Activated naive CD4-positive, alpha-beta T cell treated with anti-CD3 and anti-CD28 coated beads, Interleukin-2, amount 10 ng/mL, durations not matched to agents 7 days and 5 days (primary cell): ENCODE measurements around the gene SLAMF6.
"Not testable (repeated sequence)": the region's sequence is repeated elsewhere in the genome, so short reads cannot be mapped to it uniquely, and the experiment has no call there.

Experiments
- CTCF ChIA-PET: fragments of 350-600 bp; sonication (Branson Sonifier 250); formaldehyde crosslinking; loops from one replicate; lab custom pipeline; 2021; ENCODE audit warnings: antibody characterized with exemption; lab: Charles Lee
- DNase-seq: peaks from one replicate; pipeline ENCODE4 v3.0.0-alpha.2; 2020
- H3K27ac Mint-ChIP-seq: one replicate; pipeline ENCODE4 v1.8.0; 2021; ENCODE audit warnings: mild to moderate bottlenecking, moderate library complexity, mixed read lengths
- H3K27me3 Mint-ChIP-seq: one replicate; pipeline ENCODE4 v1.8.0; 2021; ENCODE audit warnings: mild to moderate bottlenecking, mixed read lengths
- H3K36me3 Mint-ChIP-seq: one replicate; pipeline ENCODE4 v1.8.0; 2021; ENCODE audit warnings: mixed read lengths
- H3K4me1 Mint-ChIP-seq: one replicate; pipeline ENCODE4 v1.8.0; 2021; ENCODE audit warnings: mixed read lengths
- H3K4me3 Mint-ChIP-seq: one replicate; pipeline ENCODE4 v1.8.0; 2021; ENCODE audit warnings: mild to moderate bottlenecking, moderate library complexity, mixed read lengths
- H3K9me3 Mint-ChIP-seq: one replicate; pipeline ENCODE4 v1.8.0; 2021; ENCODE audit warnings: mixed read lengths

Gene SLAMF6

DNA sequence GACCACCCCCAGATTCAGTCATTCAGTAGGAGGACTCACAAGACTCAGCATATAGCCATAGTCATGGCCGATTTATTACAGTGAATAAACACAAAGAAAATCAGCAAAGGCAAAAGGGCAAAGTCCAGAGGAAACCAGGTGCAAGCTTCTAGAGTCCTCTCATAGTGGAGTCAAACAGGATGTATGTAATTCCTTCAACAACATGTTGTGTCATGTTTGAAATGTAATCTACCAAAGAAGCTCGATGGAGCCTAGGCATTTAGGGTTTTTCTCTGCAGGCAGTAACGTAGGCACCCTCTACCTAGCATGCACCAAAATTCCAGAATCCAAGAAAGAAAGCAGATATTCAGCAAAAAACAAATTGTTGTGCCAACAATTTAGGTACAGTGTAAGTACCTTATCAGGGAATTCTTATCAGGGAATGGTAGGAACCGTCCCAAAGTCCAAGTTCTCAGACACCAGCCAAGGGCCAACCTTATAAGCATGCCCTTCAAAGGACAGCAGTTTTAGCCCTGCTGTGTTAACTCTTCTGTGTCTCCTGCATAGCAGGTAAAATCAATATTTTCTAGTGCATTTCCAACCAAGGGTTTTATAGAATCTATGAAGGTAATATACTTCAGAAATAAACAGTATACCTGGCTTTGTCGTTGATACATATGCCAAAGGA lies 16.1 kb upstream of the SLAMF6 start:
- H3K9me3 Mint-ChIP-seq = peaks cover 22% of the 10 kb centered on the region
- peak overlapping the region; percentile 91 for H3K27ac Mint-ChIP-seq
- H3K4me3 Mint-ChIP-seq = no peak overlapping the region

DNA sequence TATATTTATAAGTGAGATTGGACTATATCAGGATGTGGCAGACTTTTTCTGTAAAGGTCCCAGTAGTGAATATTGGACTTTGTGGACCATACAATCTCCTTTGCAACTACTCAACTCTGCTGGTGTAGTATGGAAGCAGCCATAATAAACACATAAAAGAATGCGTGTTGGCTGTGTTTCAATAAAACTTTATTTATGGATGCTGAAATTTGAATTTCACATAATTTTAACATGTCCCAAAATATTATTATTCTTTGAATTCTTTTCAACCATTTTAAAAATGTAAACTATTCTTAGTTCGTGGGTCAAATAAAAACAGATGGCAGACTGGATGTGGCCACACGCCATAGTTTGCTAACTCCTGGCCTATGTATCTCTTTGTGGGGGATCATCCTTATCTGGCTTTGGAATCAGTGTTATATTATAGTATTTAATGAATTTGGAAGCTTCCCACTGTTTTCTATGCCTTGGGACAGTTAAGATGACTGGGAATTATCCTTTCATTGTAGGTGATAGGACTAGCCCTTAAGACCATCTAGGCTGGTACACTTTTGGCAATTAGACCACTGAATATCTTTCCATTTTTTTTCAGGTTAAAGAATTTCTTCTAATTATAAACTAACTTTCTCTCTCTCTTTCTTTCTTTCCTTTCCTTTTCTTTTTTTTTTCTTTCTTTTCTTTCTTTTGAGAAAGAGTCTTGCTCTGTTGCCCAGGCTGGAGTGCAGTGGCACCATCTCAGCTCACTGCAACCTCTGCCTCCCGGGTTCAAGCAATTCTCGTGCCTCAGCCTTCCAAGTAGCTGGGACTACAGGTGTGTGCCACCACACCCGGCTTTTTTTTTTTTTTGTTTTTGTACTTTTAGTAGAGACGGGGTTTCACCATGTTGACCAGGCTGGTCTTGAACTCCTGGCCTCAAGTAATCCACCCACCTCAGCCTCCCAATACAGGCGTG lies 14.9 kb upstream of the SLAMF6 start:
- peaks cover 28% of the 10 kb centered on the region for H3K9me3 Mint-ChIP-seq
- DNase-seq = no peak
- no peak overlapping the region for H3K4me3 Mint-ChIP-seq
- peaks cover 37% of the 10 kb centered on the region for H3K4me1 Mint-ChIP-seq
- peaks cover 21% of the 10 kb centered on the region for H3K36me3 Mint-ChIP-seq
- CTCF ChIA-PET = interaction anchor here (18.8 kb wide), 1 partner anchor 71 kb away, joined by 308 read pairs; no protein-coding TSS in a partner anchor
- no peak overlapping the region for H3K27ac Mint-ChIP-seq
- no peaks in the 10 kb centered on the region for H3K27me3 Mint-ChIP-seq

More for the DNA sequence above, 16.1 kb upstream of the SLAMF6 start:
- Mint-ChIP-seq H3K36me3 (peaks cover 20% of the 10 kb centered on the region), H3K4me1 (peaks cover 42% of the 10 kb centered on the region), H3K27me3 (no peaks in the 10 kb centered on the region)
- CTCF ChIA-PET = interaction anchor here (0.9 to 18.8 kb wide), 6 partner anchors 11 to 110 kb away, joined by 4 to 308 read pairs (median 6); no protein-coding TSS in a partner anchor
- no peak for DNase-seq

DNA sequence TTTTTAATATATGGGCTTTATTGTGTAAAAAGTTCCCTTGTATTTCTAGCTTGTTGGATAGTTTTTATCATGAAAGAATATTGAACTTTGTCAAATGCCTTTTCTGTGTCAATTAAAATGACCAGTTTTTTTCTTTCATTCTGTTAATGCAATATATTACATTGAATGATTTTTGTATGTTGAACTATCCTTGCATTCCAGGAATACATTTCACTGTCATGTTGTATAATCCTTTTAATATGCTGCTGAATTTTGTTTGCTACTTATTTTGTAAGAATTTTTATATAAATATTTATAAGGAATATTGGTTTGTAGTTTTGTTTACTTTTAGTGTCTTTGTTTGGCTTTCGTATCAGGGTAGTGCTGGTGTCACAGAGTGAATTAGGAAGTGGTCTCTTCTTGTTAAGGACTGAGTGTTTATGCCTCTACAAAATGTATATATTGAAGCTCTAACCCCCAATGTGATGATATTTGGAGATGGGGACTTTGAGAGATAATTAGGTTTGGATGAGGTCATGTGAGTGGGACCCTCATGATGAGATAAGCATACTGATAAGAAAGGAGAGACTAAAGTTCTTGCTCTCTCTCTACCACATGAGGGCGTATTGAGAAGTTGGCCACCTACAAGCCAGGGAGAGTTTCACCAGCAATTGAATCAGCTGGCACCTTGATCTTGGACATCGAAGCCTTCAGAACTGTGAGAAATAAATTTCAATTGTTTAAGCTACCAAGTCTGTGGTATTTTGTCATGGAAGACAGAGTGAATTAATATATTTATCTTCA lies 12.0 kb upstream of the SLAMF6 start:
- DNase-seq = no peak
- Mint-ChIP-seq H3K27me3 (no peaks in the 10 kb centered on the region), H3K27ac (no peak overlapping the region), H3K4me3 (no peak overlapping the region), H3K36me3 (peaks cover 21% of the 10 kb centered on the region), H3K4me1 (peaks cover 19% of the 10 kb centered on the region), H3K9me3 (peaks cover 33% of the 10 kb centered on the region)
- CTCF ChIA-PET = interaction anchor here (0.7 to 2.2 kb wide), 3 partner anchors 12 to 42 kb away, joined by 3 to 8 read pairs (median 4); partner anchors contain the start of gene SLAMF6

DNA sequence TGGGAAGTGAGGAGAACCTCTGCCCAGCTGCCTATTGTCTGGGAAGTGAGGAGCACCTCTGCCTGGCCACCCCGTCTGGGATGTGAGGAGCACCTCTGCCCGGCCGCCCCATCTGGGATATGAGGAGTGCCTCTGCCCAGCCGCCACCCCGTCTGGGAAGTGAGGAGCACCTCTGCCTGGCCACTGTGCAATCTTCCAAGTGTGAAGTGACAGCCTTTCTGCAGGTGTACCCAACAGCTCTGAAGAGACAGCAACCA lies 9.4 kb upstream of the SLAMF6 start:
- not testable (repeated sequence) for DNase-seq, H3K4me3 Mint-ChIP-seq
- peaks cover 42% of the 10 kb centered on the region for H3K9me3 Mint-ChIP-seq

DNA sequence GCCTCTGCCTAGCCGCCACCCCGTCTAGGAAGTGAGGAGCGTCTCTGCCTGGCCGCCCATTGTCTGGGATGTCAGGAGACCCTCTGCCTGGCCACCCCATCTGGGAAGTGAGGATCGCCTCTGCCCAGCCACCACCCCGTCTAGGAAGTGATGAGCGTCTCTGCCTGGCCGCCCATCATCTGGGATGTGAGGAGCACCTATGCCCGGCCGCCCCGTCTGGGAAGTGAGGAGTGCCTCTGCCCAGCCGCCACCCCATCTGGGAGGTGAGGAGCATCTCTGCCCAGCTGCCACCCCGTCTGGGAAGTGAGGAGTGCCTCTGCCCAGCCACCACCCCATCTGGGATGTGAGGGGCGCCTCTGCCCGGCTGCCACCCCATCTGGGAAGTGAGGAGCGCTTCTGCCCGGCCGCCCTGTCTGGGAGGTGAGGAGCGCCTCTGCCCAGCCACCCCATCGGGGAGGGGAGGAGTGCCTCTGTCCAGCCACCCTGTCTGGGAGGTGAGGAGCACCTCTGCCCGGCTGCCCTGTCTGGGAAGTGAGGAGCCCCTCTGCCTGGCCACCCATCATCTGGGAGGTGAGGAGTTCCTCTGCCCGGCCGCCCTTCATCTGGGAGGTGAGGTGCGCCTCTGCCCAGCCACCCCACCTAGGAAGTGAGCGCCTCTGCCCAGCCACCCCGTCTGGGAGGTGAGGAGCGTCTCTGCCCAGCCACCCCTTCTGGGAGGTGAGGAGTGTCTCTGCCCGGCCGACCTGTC lies 8.9 kb upstream of the SLAMF6 start:
- DNase-seq, H3K4me3 Mint-ChIP-seq, H3K27me3 Mint-ChIP-seq, CTCF ChIA-PET, H3K27ac Mint-ChIP-seq: not testable (repeated sequence)
- Mint-ChIP-seq H3K4me1 (peaks cover 14% of the 10 kb centered on the region), H3K9me3 (peaks cover 47% of the 10 kb centered on the region), H3K36me3 (peaks cover 26% of the 10 kb centered on the region)

More for the DNA sequence above, 9.4 kb upstream of the SLAMF6 start:
- H3K27me3 Mint-ChIP-seq, H3K27ac Mint-ChIP-seq, CTCF ChIA-PET: not testable (repeated sequence)
- peaks cover 24% of the 10 kb centered on the region for H3K36me3 Mint-ChIP-seq
- peaks cover 14% of the 10 kb centered on the region for H3K4me1 Mint-ChIP-seq

DNA sequence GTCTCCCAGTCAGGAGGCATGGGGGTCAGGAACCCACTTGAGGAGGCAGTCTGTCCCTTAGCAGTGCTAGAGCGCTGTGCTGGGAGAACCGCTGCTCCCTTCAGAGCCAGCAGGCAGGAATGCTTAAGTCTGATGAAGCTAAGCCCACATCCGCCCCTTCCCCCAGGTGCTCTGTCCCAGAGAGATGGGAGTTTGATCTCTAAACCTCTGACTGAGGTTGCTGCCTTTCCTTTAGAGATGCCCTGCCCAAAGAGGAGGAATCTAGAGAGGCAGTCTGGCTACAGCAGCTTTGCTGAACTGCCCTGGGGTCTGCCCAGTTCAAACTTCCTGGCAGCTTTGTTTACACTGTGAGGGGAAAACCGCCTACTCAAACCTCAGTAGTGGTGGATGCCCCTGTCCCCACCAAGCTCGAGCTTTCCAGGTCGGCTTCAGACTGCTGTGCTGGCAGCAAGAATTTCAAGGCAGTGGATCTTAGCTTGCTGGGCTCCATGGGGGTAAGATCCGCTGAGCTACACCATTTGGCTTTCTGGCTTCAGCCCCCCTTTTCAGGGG lies 6.4 kb upstream of the SLAMF6 start:
- not testable (repeated sequence) for H3K27ac Mint-ChIP-seq, H3K4me3 Mint-ChIP-seq, H3K27me3 Mint-ChIP-seq, DNase-seq
- H3K36me3 Mint-ChIP-seq = peaks cover 27% of the 10 kb centered on the region
- peaks cover 46% of the 10 kb centered on the region for H3K9me3 Mint-ChIP-seq
- H3K4me1 Mint-ChIP-seq = peaks cover 19% of the 10 kb centered on the region
- CTCF ChIA-PET = interaction anchor here (1.0 to 2.6 kb wide), 4 partner anchors 12 to 101 kb away, joined by 3 to 8 read pairs (median 4); no protein-coding TSS in a partner anchor

DNA sequence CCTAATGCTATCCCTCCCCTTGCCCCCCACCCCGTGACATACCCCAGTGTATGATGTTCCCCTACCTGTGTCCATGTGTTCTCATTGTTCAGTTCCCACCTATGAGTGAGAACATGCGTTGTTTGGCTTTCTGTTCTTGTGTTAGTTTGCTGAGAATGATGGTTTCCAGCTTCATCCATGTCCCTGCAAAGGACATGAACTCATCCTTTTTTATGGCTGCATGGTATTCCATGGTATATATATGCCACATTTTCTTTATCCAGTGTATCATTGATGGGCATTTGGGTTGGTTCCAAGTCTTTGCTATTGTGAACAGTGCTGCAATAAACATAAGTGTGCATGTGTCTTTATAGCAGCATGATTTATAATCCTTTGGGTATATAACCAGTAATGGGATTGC lies 734 bp upstream of the SLAMF6 start:
- H3K27ac Mint-ChIP-seq = peak overlapping the region; percentile 43
- CTCF ChIA-PET = interaction anchor here (0.7 to 1.8 kb wide), 6 partner anchors 11 to 87 kb away, joined by 3 to 8 read pairs (median 4); no protein-coding TSS in a partner anchor
- peak overlapping the region; percentile 55 for H3K4me3 Mint-ChIP-seq
- not testable (repeated sequence) for DNase-seq, H3K27me3 Mint-ChIP-seq
- H3K4me1 Mint-ChIP-seq = peaks cover 56% of the 10 kb centered on the region
- H3K36me3 Mint-ChIP-seq = peaks cover 31% of the 10 kb centered on the region
- peaks cover 34% of the 10 kb centered on the region for H3K9me3 Mint-ChIP-seq

DNA sequence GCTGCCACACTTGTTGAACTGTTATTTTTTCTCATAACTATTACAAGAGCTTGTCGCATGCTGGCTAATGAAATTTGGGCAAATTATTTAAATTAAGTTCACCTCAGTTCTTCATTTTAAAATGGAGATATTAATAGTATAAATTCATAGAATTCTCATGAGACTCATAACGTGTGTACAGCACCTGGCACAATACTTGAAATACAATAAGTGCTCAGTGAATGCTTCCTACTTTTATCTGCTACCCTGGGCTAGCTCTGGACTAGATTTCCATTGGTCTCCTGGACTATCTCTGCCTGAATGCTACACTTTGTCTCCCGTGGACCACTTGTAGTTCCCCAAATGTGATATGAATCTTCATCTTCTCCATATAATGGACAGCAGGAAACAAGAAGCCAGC lies 919 bp downstream of the SLAMF6 start:
- Mint-ChIP-seq H3K4me3 (peak overlapping the region; percentile 84), H3K27me3 (no peaks in the 10 kb centered on the region), H3K9me3 (peaks cover 28% of the 10 kb centered on the region), H3K4me1 (peaks cover 70% of the 10 kb centered on the region), H3K36me3 (peaks cover 39% of the 10 kb centered on the region), H3K27ac (peak overlapping the region; percentile 95)
- CTCF ChIA-PET = interaction anchor here (0.8 to 1.8 kb wide), 4 partner anchors 9 to 94 kb away, joined by 3 to 6 read pairs (median 4); no protein-coding TSS in a partner anchor
- no peak for DNase-seq

DNA sequence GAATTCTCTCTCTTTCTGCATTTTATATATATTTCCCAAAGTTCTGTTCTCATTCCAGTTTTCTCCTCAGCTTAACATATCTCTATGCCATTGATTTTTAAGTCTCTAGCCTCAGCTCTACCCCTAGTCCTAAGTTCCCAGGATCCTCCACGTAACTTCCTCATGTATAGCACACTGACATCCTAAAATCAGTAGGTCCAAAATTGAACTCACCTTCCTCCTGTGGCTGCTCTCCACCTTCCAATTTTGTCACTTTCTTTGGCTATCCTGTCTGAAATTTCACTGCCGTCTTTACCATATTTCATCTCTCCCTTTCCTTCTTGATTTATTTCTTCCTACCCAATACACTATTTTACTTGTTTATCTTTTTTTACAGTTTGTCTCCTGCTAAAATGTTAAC lies 1.5 kb downstream of the SLAMF6 start:
- Mint-ChIP-seq H3K27me3 (no peaks in the 10 kb centered on the region), H3K36me3 (peaks cover 39% of the 10 kb centered on the region), H3K4me3 (peak overlapping the region; percentile 84), H3K27ac (peak overlapping the region; percentile 95), H3K9me3 (peaks cover 28% of the 10 kb centered on the region), H3K4me1 (peaks cover 76% of the 10 kb centered on the region)
- CTCF ChIA-PET = no interaction called here
- DNase-seq = no peak

DNA sequence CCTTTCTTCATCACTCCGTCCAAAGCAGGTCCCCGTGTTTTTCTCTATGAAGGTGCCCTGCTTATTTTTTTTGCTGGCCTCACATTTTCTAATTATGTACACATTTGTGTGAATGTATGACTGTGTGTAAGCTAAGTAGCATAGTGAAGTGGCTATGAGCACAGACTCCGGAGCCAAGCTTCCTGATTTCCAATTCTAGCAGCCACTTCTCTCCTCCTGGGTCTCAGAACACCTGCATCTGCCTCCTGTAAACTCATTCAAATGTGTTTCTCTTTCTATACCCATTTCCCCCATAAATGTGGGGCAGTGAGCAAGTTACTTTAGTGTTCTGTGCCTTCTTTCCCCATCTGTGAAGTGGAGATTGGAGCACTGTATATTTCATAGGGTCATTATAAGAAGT lies 2.1 kb downstream of the SLAMF6 start:
- Mint-ChIP-seq H3K27me3 (no peaks in the 10 kb centered on the region), H3K9me3 (peaks cover 29% of the 10 kb centered on the region), H3K4me1 (peaks cover 81% of the 10 kb centered on the region), H3K27ac (peak overlapping the region; percentile 95), H3K4me3 (peak overlapping the region; percentile 84), H3K36me3 (peaks cover 39% of the 10 kb centered on the region)
- CTCF ChIA-PET = no interaction called here
- no peak for DNase-seq

DNA sequence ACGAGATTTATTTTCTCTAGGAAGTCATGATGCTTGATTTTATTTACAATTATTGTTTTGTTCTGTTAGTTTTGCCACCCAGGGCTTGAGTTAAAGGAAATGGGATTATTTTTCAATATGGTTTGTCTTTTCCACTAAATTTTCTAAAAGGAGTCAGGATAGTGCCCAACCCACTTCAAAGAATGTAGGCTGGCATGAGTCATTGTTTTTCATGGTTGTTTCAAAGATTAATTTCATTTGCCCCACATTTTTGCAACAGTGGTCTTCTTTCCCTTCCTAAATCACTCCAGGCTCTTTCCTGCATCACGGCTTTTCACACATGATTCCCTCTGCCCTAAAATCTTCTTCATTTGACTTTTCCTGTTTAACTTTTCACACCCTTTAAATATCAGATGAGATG lies 2.5 kb downstream of the SLAMF6 start:
- CTCF ChIA-PET = interaction anchor here (1.0 to 1.3 kb wide), 2 partner anchors 8 to 86 kb away, joined by 3 to 4 read pairs; no protein-coding TSS in a partner anchor
- H3K9me3 Mint-ChIP-seq = peaks cover 31% of the 10 kb centered on the region

DNA sequence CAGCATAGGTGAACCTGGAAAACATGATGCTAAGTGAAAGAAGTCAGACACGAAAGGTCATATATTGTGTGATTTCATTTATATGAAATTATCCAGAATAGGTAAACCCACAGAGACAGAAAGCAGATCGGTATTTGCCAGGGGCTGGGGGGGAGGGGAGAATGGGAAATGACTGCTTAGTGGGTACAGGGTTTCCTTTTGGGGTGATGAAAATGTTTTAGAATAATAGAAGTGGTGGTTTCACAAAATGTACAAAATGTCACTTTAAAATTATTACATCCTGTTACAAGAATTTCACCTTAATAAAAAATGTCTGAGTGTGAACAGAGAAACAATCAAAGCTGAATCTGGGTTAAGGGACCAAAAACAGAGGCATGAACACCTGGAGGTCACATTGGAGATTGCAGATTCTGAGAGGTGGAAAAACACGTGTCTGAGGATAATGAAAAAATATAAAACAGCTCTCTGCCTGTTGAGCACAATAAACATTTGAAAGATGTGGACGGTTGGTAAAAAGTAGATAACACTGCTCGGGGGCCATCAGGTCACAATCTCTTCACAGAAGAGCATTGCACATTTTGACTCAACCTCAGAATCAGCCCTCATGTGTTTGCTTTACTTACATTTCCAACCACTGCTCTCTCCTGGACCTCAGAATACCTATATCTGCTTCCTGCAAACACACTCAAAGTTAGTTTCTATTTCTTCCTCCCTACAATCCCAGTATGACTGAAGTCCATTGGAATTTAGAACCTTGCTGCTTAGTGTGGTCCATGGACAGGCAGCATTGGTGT lies 3.2 kb downstream of the SLAMF6 start:
- peak; percentile 36 for DNase-seq
- CTCF ChIA-PET = interaction anchor here (0.9 to 1.3 kb wide), 3 partner anchors 9 to 91 kb away, joined by 3 to 4 read pairs (median 3); no protein-coding TSS in a partner anchor
- H3K9me3 Mint-ChIP-seq = peaks cover 28% of the 10 kb centered on the region
- peaks cover 90% of the 10 kb centered on the region for H3K4me1 Mint-ChIP-seq
- no peaks in the 10 kb centered on the region for H3K27me3 Mint-ChIP-seq
- peak overlapping the region; percentile 84 for H3K4me3 Mint-ChIP-seq
- peak overlapping the region; percentile 95 for H3K27ac Mint-ChIP-seq
- peaks cover 41% of the 10 kb centered on the region for H3K36me3 Mint-ChIP-seq

More for the DNA sequence above, 2.5 kb downstream of the SLAMF6 start:
- peak overlapping the region; percentile 95 for H3K27ac Mint-ChIP-seq
- no peaks in the 10 kb centered on the region for H3K27me3 Mint-ChIP-seq
- peak overlapping the region; percentile 84 for H3K4me3 Mint-ChIP-seq
- no peak for DNase-seq
- peaks cover 41% of the 10 kb centered on the region for H3K36me3 Mint-ChIP-seq
- peaks cover 85% of the 10 kb centered on the region for H3K4me1 Mint-ChIP-seq
